ENCODE results near the gene BHLHE41.

Gene BHLHE41

DNA sequence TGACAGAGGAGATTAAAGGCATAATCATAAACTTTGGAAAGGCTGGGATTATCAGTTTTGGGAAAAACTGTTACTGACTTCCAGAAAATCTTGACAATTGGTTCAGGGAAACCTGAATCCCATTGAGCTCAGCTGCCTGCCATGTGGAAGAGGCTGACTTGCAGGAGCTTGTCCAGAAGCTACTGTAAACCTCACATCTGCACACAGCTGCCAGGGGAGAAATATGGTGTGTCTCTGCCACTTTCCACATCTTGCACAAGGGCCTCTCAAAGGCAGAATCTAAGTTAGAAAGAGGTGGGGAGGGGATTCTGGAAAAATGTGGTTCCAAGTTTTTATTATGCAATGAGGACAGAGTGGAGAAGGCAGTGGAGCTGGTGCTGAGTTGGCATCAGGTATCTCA is 8.7 kb upstream of the BHLHE41 start:
- no peak for DNase-seq

DNA sequence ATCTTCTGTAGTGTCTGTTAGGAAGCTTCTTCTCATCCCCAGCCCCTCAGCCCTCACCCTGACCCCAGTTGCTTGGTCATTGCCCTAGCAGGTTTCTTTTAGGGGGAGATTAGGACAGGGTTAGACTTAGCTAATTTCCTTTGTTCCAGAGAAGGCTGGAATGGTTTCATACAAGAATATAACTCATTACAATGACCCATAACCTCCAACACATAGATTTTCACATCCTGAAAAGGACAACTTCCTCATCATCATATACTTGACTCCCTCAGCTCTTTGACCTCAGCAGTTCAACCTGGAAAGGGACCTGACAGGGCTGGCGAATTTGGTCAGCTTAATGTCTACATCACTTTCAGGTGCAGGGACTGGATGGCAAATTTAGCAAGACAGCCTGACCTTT is 8.0 kb upstream of the BHLHE41 start:
- DNase-seq = no peak

DNA sequence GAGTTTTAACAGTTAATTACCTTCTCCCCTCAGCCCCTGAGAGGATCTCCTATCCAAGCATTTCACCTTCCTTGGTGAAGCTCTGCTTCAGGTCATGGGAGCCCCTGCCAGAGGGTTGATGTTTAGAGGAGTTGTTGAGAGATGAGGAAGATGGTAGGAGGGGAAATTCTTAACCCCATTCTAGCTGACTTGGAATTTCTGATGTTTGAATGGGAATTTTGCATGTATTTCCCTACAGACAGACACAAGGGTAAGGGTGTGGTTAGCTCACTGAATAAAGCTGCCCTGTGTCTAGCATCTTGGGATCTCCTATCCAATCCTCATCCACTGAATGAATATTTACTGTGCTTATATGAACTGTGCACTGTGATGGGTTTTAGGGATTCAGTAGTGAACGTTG is 7.1 kb upstream of the BHLHE41 start:
- DNase-seq = no peak

DNA sequence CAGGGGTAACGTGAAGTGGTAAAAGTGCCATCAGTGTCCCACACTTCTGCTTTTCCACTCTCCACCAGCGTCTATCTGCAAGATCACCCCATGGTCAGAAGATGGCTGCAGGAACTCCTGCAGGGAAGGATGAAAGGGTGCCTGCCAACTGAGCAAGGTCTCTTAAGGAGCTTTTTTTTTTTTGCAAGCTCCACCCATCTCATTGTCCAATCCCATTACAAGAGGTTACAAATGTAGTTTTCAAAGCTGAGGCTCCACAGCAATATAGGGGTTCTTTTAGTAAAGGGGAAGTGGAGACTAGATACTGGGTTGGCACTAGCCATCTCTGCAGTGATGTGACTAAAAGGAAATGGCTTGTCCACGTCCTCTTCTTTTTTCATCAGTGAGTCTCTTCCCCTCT is 5.9 kb upstream of the BHLHE41 start:
- no peak for DNase-seq

DNA sequence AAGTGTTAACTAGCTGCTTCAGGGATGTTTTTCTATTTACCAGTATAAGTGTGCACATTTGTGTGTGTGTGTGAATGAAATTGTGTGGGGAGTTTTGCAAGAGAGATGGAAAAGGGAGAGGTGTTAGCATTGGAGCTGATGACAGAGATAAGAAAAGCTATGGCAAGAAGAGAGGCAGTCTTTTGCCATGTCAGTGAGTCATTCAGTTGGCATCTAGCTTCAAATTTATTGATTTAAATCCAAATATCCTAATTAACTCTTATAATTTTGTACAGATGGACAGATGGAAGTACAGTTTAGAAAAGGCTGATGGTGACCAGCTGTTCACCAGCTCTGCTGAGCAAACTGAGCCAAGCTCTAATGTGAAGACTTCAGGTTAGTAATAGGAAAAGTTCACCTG is 3.3 kb upstream of the BHLHE41 start:
- DNase-seq = no peak

DNA sequence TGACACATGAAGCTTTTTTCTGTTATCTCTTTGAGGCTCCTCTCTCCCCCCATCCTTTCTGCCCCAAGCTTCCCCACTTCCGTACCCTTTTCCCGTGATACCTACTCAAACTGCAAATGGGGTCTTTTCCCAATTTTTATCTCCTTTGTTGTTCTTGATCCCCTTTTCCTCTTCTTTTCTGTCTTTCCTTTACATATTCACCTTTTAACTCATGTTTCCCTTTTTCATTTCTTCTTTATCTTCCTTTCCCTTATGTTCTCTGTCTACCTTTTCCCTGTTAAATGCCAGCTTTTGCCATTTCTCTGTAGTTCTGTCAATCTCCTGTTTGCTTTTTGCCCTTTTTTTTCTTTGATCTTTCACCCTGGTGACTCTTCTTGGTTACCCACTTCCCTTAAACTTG is 2.6 kb upstream of the BHLHE41 start:
- DNase-seq = no peak

DNA sequence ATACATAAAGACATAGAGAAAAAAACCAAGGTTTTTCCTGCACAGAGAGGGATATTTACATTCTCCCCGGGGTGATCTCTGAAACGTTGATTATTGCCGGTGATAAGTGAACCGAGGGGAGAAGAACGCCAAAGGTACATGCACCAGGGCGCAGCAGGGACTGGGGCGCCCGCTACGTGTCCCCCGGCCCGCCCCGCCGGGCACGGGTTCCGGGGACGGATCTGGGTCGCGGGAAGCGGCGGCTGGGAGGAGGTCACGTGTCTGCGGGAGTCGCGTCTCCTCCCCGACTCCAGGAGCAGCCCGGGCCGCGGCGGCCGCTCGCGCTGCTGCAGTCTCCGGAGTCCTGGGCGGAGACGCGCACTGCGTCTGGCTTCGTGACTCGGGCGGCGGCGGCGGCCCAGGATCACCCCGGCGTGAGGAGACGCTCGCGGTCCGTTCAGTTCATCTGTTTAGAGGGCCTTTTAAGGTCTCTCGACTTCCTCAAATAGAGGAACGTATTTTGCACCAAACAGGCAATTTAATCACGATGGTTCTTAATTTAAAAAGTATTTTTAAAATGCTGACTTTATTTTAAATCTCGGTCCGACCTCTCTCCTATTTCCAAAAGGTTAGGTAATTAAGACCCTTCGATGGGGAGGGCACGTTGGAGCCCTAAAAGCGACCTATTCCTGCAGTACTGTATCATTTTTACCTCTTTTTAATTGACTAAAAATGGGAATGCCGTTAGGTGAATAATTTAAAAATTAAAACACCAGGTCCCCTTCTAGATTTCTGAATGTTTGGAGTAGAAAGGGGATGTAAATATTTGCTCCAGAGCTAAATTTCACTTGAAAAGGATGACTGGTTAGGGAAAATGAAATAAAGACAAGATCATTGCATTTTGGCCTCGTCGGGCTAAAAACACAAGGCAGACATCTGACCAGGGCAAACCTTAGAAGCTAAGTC is 1.8 kb upstream of the BHLHE41 start:
- DNase-seq = peak; percentile 54

DNA sequence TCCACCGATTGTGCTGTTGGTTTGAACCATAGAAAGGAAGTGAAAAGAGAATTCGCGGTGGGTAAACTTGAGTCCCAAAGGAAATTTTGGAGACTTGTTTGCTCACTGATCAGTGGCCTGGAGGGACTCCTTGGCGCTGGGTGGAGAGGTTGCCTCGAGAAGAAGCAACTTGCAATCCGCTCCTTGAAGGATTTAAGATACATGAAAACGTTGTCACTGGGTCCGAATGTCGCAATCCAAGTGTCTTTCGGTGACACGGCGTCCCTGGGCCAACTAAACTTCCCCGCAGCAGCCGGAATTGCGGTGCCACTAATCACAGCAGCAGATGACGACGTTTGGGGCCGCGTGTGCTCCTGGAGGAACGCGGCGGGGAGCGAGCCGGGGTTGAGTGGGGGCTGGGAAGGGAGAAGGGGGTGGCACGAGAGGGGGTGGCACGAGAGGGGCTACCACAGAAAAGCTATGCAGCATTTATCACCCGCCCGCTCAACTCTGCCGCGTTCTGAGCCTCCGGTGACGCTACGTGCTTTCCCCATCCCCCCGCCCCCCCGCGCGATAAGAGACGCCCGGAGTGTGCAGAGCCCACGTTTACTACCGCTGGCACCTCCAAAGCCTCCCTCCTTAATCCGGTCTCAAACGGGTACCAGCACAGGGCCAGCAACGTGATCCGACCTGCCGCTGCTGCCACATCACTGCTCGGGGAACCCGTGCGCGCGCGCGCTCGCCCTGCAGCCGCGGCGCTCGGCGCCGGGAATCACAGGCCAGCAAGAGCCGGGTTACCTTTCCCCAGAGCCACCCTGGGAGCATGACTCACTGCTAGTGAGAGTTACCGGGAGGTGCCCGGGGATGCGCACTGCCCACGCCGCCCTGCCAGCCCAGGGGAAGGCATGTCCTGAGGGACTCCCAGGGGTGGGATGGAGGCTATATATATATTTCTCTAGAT is 833 bp upstream of the BHLHE41 start:
- peak; percentile 65 for DNase-seq

DNA sequence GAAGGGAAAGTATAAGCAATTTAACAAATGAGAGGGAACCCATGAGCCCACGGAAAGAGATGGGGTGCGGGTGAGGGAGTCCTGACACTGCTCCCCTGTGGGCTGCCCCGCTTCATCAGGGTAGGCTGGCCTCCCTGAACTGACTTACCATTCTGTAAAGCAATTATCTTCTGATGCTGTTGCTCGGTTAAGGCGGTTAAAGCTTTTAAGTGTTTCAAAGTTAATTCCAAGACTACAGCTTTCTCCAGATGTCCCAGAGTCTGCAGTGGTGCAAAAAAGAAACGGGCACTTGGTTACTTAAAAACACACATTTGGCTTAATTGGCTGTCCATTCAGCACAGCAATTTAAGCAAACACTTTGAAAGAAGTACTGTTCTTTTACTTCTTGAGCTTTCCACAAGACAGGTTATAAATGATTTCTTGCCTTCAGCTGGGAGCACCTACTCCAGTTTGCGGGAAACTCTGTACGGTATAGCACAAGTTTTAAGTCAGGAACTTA is 1.3 kb downstream of the BHLHE41 start:
- DNase-seq = no peak

DNA sequence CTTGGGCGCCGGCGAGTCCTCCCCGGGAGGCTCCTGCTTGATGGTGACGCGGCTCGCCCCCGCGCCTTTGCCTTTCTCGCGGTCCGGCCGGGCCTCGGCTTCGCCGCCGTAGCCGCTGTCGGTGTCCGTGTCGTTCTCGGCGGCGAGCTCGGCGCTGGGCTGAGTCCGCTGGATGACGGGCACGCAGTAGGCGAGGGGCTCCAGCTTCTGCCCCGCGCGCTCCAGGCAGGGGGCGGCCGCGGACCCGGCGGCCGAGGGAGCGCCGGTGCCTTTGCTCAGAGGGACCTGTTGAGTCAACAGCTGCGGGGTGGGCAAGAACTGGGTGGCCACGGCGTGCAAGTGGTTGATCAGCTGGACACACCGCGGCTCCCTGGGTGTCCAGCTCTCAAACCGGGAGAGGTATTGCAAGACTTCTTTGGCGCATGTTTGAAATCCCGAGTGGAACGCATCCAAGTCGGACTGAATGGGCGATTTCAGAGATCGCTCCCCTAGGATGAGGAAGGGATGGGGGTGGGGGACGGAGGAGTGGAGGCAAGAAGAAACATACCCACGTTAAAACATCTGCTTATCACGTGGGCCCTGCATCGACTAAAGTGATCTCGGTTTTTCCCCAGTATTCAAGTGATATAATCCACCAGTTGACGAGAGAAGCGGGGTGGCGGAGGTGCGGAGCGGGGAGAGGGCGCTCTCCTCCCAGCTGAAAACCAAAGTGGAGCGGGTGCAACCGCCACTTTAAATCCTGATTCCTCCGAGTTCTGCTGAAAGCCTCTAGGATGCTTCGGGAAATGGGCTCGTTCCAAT is 2.0 kb downstream of the BHLHE41 start:
- peak; percentile 47 for DNase-seq

DNA sequence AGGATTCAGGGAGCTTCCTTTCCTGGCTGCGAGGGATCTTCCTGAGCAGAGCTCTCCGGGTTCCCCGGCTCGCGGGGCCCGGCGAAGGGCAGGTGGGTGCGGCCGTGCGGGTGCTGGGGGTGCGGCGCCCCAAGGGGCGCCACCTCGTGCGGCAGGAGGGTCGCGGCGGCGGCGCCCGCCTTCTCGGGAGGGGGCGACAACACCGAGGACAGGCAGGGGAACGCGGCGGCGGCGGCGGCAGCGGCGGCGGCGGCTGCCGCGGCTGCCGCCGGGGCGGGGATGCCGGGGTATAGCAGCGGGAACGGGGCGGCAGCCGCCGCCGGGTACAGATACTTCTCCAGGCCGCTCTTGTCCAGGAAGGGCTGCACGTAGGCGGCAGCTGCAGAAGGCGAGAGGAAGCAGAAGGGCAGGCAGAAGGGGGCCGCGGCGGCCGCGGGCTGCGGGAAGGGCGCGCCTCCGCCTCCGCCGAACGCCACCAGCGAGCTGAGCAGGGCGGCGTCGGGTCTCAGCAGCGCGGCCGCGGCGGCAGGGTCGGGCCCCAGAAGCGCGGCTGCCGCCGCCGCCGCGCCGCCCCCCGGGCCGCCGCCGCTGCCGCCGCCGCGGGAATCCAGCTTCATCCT is 2.7 kb downstream of the BHLHE41 start:
- peak; percentile 44 for DNase-seq

DNA sequence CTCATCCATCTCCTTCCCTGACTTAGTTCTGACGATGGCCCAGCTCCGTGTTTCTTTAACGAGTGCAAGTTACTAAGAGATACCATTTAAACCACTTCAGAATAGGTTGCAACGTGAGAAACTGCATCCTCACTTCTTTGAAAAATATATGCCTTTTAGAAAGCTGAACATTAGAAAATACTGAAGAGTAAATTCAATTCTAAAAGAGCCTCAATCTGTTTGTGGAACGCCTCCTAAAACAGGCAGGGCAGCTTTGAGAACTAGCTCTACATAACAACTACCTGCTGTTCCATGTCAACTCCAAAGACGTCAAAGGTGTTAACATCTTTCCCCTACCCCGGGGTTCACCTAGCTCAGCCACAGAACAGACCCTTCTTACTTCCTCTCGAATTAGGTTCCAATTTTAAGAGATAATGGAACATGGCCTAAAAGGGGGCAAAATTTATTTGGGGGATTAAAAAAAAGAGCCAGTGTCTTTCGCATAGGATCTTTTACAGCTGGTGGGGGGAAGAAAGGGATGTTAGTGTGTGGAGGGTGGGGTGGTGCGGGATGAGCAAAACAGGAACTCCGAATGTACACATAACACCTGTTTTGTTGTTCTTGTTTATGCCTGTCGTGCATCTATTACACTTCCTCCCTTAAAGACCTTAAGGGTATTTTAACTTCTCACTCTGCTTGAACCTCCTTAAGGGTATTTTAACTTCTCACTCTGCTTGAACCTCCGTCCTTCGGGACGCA is 3.3 kb downstream of the BHLHE41 start:
- DNase-seq = no peak

DNA sequence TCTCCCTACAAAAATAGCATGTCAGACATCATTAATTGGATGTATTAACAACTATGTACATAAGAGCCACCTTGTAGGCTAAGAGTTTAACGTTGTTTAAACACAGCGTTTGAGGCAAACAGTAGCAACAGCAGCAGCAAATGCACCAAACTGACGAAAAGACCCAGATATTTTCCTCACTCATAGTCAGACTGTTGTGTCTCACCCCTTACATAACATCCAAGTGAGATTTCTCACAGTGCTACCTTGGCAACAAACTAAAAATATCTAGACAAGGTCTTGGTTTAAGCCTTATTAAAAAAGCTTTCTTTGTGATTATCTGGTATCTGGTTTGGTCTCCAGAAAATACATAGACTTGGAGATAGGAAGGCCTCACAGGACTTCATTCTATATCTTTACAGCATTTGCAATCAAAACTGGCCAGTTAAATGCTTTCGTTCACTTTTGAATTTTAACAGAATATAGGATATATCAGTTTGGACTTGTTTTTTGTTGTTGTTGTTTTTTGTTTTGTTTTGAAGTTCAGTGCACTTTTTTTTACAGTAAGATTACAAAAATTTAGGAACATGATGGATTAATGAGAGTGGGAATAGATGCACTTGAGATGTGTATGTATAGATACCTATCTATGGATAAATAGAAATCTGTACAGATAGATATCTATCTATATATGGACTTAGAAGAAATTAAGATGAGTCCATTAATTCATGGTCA is 4.1 kb downstream of the BHLHE41 start:
- no peak for DNase-seq

DNA sequence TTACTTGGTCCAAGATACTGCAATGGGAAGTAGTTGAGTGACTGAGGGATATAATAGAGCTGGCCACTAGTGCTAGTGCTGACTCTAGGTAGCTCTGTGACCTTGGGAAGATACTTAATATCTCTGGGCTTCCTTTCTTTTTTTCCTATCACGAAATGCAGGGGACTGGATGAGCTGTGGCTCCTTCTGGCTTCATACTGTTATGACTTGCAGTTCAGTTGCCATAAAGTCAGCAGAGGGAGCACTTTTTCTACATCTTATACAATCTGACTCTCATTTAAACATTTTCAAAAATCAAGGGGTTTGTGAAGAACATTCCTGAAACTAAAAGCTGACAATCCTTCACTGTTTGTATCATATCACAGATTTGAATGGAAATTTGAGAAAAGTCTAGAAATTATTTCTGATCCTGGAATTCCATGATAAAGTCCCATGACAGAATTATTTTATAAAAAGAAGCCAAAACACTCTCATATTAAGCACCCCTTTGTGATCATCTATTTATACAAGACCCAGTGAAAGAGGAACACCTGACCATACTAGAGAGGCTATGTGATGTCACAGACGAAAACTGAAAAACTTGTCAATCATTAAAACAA is 5.3 kb downstream of the BHLHE41 start:
- no peak for DNase-seq

DNA sequence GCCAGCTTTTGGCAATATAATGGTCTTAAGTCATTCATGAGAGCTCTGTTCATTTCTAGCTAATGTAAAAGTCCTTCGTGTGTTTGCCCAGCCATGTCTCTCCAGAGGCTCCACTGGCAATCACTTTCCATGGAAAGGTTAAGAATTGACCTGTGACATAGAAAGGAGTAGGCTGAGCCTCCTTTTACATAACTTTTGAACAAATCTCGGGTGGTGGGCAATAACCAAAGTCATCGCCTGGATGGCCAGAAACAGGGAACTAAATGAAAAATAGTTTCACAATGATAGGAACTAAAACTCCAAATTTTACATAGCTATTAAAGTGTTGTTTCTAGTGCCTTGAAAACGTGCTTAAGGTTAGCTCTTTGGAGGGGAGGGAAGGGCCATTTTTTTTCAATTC is 6.5 kb downstream of the BHLHE41 start:
- DNase-seq = no peak

DNA sequence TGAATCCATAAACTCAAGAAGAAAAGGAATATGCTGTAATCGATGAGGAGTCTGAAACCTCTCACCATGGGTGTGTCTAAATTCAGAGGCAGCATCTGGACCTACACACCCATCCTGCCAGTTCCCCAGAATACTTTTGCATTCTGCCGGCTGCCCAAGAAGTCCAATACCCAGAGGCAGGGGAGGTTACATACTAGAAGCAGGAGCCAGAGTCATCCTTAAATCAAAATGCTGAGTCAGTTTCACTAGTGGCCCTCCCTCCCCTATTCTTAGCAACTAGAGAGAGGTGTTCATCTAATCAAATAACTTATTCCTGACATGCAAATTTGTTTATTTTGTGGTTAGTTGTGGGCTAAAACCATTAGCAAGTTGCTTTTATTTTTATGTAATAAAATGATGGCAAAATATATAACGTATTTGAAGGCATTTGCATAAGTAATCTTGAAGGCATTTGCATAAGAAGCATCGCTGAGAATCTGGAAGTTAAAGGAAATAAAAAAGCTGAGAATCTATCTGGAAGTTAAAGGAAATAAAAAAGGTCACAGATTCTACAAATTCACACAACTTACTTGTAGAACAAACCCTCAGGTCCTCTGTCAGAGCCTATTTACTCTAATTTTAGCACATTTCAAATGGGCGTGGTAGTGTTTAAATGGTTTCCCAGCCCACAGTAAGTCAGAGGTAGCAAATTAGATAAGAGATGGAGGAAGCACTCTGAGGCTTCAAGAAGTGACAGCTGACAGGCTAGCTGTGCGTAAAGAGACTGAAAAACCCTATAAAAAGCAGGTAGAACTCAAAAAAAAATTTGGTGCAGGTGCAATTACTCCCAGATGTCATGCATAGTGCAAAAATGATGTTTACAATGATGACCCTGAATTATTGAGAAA is 7.8 kb downstream of the BHLHE41 start:
- DNase-seq = no peak

DNA sequence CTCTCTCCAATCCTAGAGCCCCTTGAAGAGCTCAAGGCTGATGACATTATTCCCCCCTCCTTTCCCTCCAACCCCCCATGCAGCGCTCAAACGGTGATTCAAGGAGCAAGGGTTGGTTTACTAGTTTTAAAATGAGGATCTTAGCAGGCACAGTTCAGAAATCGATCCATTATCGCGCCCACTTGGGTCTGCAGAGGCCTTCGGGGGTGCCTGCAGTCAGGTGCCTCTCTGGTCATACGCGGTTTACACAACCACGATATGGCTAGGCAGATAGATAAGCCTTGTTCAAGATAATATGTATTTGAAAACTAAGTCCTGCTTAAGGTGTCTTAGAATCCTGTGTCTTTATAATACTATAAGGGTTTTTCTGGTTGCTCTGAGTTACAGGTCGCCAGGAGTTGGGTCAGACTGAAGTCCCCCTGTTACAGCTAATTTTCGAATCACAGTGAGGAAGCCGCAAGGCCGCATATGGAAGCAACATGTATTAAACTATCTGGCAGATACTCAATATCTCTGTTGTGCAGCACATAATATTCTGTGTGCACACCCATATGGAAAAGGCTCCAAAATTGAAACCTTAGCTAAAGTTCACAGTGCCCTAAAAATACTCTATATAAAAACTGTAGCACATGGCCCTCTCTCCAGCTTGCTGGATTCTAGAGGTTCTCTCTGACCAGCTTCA is 10.0 kb downstream of the BHLHE41 start:
- no peak for DNase-seq

DNA sequence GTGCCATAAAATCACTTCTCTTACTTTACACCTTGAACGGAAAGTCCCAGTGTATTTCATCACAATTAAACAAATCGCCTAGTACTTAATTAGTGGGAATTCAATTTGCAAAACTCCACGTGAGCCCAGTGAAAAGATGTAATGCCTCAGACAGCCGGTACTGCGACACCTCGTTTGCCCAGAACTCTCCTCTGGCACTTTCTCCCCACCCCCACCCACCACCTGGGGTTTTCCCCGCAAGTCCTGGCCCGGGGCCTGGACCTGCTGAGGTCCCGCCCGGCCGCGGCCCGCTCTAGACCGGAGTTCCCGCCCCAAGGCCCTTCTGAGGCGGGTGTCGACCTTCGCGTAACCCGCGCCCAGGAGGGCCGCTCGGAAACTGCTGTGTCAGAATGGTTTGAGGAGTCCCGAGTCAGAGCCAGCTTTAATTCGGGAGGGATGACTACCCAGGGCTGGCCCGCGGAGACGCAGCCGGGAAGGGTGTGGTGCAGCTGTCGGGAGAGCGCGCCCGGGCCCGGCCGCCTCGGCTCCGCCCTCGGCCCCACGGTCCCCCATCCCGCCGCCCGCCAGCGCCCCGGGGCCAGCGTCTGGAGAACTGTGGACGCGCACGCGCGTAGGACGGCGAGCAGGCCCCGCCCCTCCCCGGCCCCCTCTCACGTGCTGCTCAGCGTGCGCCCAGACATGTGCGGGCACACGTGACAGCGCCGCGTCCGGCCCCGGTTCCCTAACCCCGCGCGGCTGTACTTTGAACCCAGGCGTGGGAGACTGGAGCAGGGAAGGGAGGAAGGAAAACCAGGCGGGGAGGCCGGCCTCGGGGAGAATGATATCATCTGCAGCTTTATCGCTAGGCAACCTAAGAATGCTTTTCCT is 10.8 kb downstream of the BHLHE41 start:
- peak; percentile 80 for DNase-seq
